HCT116 (cell line): ENCODE results near the gene LYRM9.

ENCODE experiments used
- POLR2A ChIP-seq: IDR thresholded peaks from 2 replicates; pipeline ENCODE4 v1.7.0; 2011; ENCODE audit warnings: borderline replicate concordance; ENCODE audit not compliant: insufficient read depth, insufficient read length; ENCODE audit errors: extremely low read depth
- TF ChIP-seq, protein P1 (sequence below), 3 experiments: fragments of 200-600 bp in 1 of 3; sonication (generic) in 1 of 3; IDR thresholded peaks in 2 of 3; conservative IDR thresholded peaks in 1 of 3; 2 replicates each; pipeline ENCODE4 v1.5.1; 2012 to 2017; ENCODE audit warnings: low read depth in 2 of 3, low read length in 2 of 3, antibody characterized with exemption in 1 of 3, borderline replicate concordance in 1 of 3, control low read depth in 1 of 3, mild to moderate bottlenecking in 1 of 3, mixed read lengths in 1 of 3, mixed run types in 1 of 3, moderate library complexity in 1 of 3; ENCODE audit not compliant: insufficient read depth in 1 of 3

DNA sequence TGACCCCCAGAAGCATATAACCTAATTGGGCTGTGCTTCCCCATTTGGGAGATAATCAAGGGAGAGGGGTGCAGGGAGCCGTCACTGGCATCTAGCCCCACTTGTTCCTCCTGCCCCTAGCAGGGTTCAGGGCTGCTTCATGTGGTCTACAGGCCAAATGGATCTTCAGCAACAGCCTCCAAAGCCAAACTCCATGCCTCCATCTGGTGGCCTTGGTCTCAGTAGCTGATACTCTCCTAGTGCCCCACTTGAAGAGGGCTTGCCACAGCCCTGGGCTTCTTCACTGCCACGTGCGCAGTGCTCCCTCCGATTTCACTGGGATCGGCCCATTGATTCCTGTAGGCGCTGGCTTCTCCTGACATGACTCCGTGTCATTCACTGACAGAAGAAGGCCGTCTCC lies 24.6 kb downstream of the LYRM9 start:
- no peak for TF ChIP-seq POLR2A
- TF ChIP-seq, protein P1, sequence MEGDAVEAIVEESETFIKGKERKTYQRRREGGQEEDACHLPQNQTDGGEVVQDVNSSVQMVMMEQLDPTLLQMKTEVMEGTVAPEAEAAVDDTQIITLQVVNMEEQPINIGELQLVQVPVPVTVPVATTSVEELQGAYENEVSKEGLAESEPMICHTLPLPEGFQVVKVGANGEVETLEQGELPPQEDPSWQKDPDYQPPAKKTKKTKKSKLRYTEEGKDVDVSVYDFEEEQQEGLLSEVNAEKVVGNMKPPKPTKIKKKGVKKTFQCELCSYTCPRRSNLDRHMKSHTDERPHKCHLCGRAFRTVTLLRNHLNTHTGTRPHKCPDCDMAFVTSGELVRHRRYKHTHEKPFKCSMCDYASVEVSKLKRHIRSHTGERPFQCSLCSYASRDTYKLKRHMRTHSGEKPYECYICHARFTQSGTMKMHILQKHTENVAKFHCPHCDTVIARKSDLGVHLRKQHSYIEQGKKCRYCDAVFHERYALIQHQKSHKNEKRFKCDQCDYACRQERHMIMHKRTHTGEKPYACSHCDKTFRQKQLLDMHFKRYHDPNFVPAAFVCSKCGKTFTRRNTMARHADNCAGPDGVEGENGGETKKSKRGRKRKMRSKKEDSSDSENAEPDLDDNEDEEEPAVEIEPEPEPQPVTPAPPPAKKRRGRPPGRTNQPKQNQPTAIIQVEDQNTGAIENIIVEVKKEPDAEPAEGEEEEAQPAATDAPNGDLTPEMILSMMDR (IDR thresholded peaks at IDR 0.05 in 2 of 3, conservative IDR thresholded peaks at IDR 0.05 in 1 of 3; ENCODE audit: borderline replicate concordance in 1 of 3, insufficient read depth in 1 of 3, low read depth in 2 of 3, low read length in 2 of 3), result no peak
